Suprapubic skin (tissue), 4 donors: Measurements from ENCODE around the gene ATP1A3. TPM values are rescaled to one million over a fixed set of nuclear protein-coding genes. Genes with fewer than 3 reads are reported as not detected.

ENCODE experiments used
- DNase-seq, 2 donors: peaks; one replicate each; pipeline ENCODE4 v3.0.0-alpha.2; 2019; ENCODE audit warnings: low spot score in 2 of 2
- H3K27ac ChIP-seq: fragments of 200-600 bp; sonication (generic); one replicate; pipeline ENCODE4 v1.5.1; 2019
- H3K27me3 ChIP-seq: fragments of 200-600 bp; sonication (generic); one replicate; pipeline ENCODE4 v1.5.1; 2019
- H3K36me3 ChIP-seq: fragments of 200-600 bp; sonication (generic); one replicate; pipeline ENCODE4 v1.5.1; 2019
- H3K4me1 ChIP-seq: fragments of 200-600 bp; sonication (generic); one replicate; pipeline ENCODE4 v1.5.1; 2019
- H3K4me3 ChIP-seq: fragments of 200-600 bp; sonication (generic); one replicate; pipeline ENCODE4 v1.5.1; 2019; ENCODE audit warnings: mild to moderate bottlenecking
- H3K9me3 ChIP-seq: fragments of 200-600 bp; sonication (generic); one replicate; pipeline ENCODE4 v1.5.1; 2019
- CTCF ChIP-seq, 2 donors: fragments of 200-600 bp in 1 of 2; fragments of 450-650 bp in 1 of 2; sonication (generic) in 1 of 2; IDR thresholded peaks; one replicate each; pipeline ENCODE4 v1.5.1; 2016 to 2019; ENCODE audit warnings: antibody characterized with exemption in 2 of 2, mild to moderate bottlenecking in 1 of 2, moderate library complexity in 1 of 2
- EP300 ChIP-seq: sonication (generic); formaldehyde crosslinking; IDR thresholded peaks from one replicate; pipeline ENCODE4 v1.6.1; 2017; ENCODE audit warnings: antibody characterized with exemption
- POLR2A ChIP-seq, 2 donors: fragments of 450-650 bp; IDR thresholded peaks; one replicate each; pipeline ENCODE4 v1.6.1; 2017; ENCODE audit warnings: antibody characterized with exemption in 2 of 2, mild to moderate bottlenecking in 2 of 2, moderate library complexity in 2 of 2
- POLR2AphosphoS5 ChIP-seq, 3 donors: sonication (generic); formaldehyde crosslinking; IDR thresholded peaks; one replicate each; pipeline ENCODE4 v1.6.1; 2017; ENCODE audit warnings: antibody characterized with exemption in 3 of 3
- WGBS: methylation state at CpG from one replicate; pipeline ENCODE4 v1.1.5; 2018; 5-methylcytosine and 5-hydroxymethylcytosine counted together
- total RNA-seq, 4 donors: library from RNA; depleted of rRNA; stranded (reverse); fragments of >200 nt; gene quantifications; one replicate each; pipeline ENCODE4 v1.1.0, GENCODE V29; 2016

ATP1A3 gene
- total RNA-seq, 4 donors from 2014 or later, result not detected

GRCh38 chr19:41990028-41990427, 4.0 kb downstream of the ATP1A3 start:
- Histone ChIP-seq H3K9me3 (no peaks in the 10 kb centered on the region), H3K4me1 (peaks cover 11% of the 10 kb centered on the region), H3K36me3 (no peaks in the 10 kb centered on the region), H3K27ac (no peak overlapping the region), H3K4me3 (no peak overlapping the region), H3K27me3 (peaks cover 54% of the 10 kb centered on the region)
- 92% methylated on average over 4 of the region's 4 CpGs for WGBS
- DNase-seq, result no peak
- TF ChIP-seq POLR2A (IDR thresholded peaks at IDR 0.05), result no peak
- no peak for TF ChIP-seq CTCF (IDR thresholded peaks at IDR 0.05)
- no peak for TF ChIP-seq EP300
- TF ChIP-seq POLR2AphosphoS5 (IDR thresholded peaks at IDR 0.05), result no peak

- Histone ChIP-seq H3K4me3 (no peak overlapping the region), H3K27me3 (peaks cover 43% of the 10 kb centered on the region), H3K36me3 (no peaks in the 10 kb centered on the region), H3K27ac (no peak overlapping the region), H3K9me3 (no peaks in the 10 kb centered on the region), H3K4me1 (peaks cover 5% of the 10 kb centered on the region)
- WGBS, result 92% methylated on average over 9 of the region's 9 CpGs
- no peak for TF ChIP-seq EP300
- no peak for TF ChIP-seq CTCF (IDR thresholded peaks at IDR 0.05)
- TF ChIP-seq POLR2AphosphoS5 (IDR thresholded peaks at IDR 0.05), result no peak
- TF ChIP-seq POLR2A (IDR thresholded peaks at IDR 0.05), result no peak
- DNase-seq, result no peak
Measured at GRCh38 chr19:41988947-41989346, 5.1 kb downstream of the ATP1A3 start.

- WGBS, result 83% methylated on average over 4 of the region's 10 CpGs
- H3K36me3 ChIP-seq, result no peaks in the 10 kb centered on the region
- peaks cover 27% of the 10 kb centered on the region for H3K27me3 ChIP-seq
- no peaks in the 10 kb centered on the region for H3K4me1 ChIP-seq
- H3K27ac ChIP-seq, result no peak overlapping the region
- no peak for DNase-seq
- no peak for TF ChIP-seq CTCF (IDR thresholded peaks at IDR 0.05)
- TF ChIP-seq POLR2A (IDR thresholded peaks at IDR 0.05), result no peak
- no peak for TF ChIP-seq EP300
- TF ChIP-seq POLR2AphosphoS5 (IDR thresholded peaks at IDR 0.05), result no peak
- no peak overlapping the region for H3K4me3 ChIP-seq
- no peaks in the 10 kb centered on the region for H3K9me3 ChIP-seq
Measured at GRCh38 chr19:41987141-41987860, 6.7 kb downstream of the ATP1A3 start.

GRCh38 chr19:41984961-41985360, 9.1 kb downstream of the ATP1A3 start:
- TF ChIP-seq POLR2A (IDR thresholded peaks at IDR 0.05), result no peak
- TF ChIP-seq EP300, result no peak
- TF ChIP-seq POLR2AphosphoS5 (IDR thresholded peaks at IDR 0.05), result no peak
- TF ChIP-seq CTCF (IDR thresholded peaks at IDR 0.05), result no peak
- no peak for DNase-seq
- no peaks in the 10 kb centered on the region for H3K4me1 ChIP-seq
- H3K9me3 ChIP-seq, result no peaks in the 10 kb centered on the region
- no peaks in the 10 kb centered on the region for H3K36me3 ChIP-seq
- peaks cover 14% of the 10 kb centered on the region for H3K27me3 ChIP-seq
- H3K4me3 ChIP-seq, result no peak overlapping the region
- no peak overlapping the region for H3K27ac ChIP-seq
- WGBS, result 78% methylated on average over 13 of the region's 17 CpGs

DNA sequence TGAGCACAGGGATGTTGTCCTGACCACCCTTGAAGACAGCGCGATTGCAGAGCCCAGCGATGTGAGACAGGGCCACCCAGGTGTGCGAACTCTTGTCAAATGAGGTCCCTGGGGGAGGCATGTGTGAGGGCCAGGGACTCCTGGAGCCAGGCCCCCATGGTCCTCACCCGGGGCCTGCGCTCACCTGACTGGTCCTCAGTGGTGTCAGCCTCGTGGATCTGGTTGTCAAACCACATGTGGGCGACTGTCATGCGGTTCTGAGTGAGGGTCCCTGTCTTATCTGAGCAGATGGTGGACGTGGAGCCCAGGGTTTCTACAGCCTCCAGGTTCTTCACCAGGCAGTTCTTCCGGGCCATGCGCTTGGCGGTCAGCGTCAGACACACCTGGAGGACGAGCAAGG, 12.3 kb downstream of the ATP1A3 start:
- Histone ChIP-seq H3K36me3 (no peaks in the 10 kb centered on the region), H3K9me3 (no peaks in the 10 kb centered on the region), H3K27ac (no peak overlapping the region), H3K27me3 (peaks cover 8% of the 10 kb centered on the region), H3K4me1 (no peaks in the 10 kb centered on the region), H3K4me3 (no peak overlapping the region)
- WGBS, result 93% methylated on average over 2 of the region's 15 CpGs
- no peak for DNase-seq
- TF ChIP-seq CTCF (IDR thresholded peaks at IDR 0.05) (no peak), POLR2A (IDR thresholded peaks at IDR 0.05) (no peak), EP300 (no peak), POLR2AphosphoS5 (IDR thresholded peaks at IDR 0.05) (no peak)
